AG10803 (cell line): ENCODE measurements around the gene TFAP2D.

ENCODE experiments used
- DNase-seq: peaks from one replicate; pipeline ENCODE4 v3.0.0; 2010; ENCODE audit warnings: low read depth
- H3K4me3 ChIP-seq: 2 replicates; pipeline ENCODE4 v1.5.1; 2011; ENCODE audit warnings: mild to moderate bottlenecking, low read length, control low read depth
- CTCF ChIP-seq: conservative IDR thresholded peaks from 2 replicates; pipeline ENCODE4 v1.5.1; 2011; ENCODE audit warnings: mild to moderate bottlenecking, low read length, control low read depth, inconsistent platforms

Gene TFAP2D

DNA sequence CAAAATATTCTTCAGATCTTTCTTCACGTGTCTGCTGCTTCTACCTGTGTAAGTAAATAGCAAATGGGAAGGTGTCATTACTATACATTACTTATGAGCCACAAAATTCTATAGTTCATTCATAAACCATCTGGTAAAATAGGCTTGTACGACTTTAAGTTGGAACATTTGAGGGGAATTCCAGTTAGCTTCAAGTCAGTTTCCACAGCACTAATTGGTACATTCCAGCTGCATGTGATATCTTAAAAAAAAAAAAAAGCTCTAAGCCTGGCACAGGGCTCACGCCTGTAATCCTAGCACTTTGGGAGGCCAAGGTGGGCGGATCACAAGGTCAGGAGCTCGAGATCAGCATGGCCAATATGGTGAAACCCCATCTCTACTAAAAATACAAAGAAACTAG is 82.2 kb downstream of the TFAP2D start:
- no peak for TF ChIP-seq CTCF
- H3K4me3 ChIP-seq = no peak overlapping the region
- no peak for DNase-seq

- TF ChIP-seq CTCF = no peak
- no peak for DNase-seq
Observed at GRCh38 chr6:50804283-50804682, 91.0 kb downstream of the TFAP2D start.

DNA sequence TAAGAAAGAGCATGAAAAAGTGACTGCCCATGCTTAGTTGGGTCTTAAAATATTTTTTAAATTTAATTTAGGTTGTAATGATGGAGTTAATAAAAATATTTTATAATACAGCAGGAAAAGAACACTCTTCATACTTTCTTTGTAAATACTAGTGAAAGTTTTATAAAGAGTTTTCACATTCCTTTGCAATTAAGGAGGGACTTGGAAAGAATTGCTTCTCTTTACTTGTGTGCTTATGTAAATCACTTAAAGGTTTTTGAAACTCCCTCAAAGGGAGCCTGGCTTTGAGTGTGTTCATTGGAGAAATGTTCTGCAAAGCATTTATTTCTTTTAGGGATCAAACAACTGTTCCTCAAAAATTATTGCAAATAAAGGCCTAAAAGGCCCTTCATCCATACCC is 93.7 kb downstream of the TFAP2D start:
- no peak for TF ChIP-seq CTCF
- DNase-seq = no peak
- no peak overlapping the region for H3K4me3 ChIP-seq

More at GRCh38 chr6:50804283-50804682, 91.0 kb downstream of the TFAP2D start:
- no peak overlapping the region for H3K4me3 ChIP-seq

DNA sequence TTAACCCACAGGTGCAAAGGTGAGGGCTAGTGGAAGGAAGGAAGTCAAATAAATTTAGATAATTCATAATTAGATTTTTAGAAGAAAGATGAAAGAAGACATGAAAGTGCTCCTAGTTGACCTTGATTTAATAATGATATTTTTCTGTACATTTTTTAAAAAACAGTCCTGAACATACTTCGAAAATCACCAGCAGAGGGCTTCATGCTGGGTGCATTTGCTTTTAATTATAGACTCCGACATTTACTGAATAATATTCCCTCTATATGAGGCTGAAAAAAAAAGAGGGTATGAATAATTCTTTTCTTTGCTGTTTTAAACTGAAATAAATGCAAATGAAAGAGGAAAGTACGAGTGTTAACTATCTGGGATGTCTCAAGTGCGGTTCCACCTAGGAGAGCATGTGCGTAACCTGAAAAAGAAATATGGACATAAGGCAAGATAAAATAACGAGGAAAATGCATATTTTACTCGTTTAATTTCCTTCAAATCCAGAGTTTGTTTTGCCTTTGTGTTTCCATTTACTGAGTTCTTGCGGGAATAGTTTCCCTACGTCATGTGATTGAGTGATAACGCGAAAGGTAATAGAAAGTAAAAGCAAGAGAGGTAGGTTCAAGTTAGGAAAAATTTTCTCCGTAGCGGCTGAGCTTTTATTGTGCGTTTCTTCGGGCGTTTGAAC is 102.2 kb downstream of the TFAP2D start:
- peak; percentile 14 for DNase-seq
- peak overlapping the region; percentile 66 for H3K4me3 ChIP-seq
- peak; percentile 60 for TF ChIP-seq CTCF

DNA sequence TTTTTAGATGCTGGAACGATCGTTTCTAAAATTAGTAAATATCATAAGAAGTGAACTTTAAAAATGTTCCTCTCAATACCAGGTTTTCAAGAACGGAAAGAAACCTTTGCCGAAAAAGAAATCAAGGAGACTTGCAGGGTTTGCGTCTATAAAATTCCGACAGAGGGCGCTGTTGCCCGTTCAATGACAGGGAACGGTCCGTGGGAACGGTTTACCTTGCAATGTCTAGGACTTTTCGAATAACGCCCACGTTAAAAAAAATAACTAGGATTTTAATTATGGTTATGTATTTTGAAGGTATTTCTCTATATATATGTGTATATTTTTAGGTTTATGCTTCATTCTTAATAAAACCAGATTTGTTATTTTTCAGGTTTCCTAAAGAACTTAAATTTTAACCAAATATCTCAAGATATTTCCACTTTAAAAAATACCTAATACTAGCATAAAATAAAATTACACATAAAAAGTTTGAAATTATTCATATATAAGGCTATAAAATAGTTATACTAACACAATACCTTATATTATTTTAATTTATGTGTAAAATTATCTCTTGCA is 102.9 kb downstream of the TFAP2D start:
- DNase-seq = peak; percentile 59
- peak; percentile 90 for TF ChIP-seq CTCF
- peak overlapping the region; percentile 66 for H3K4me3 ChIP-seq

GRCh38 chr6:50816947-50817645 is 103.8 kb downstream of the TFAP2D start:
- DNase-seq = no peak
- TF ChIP-seq CTCF = no peak
- no peak overlapping the region for H3K4me3 ChIP-seq

DNA sequence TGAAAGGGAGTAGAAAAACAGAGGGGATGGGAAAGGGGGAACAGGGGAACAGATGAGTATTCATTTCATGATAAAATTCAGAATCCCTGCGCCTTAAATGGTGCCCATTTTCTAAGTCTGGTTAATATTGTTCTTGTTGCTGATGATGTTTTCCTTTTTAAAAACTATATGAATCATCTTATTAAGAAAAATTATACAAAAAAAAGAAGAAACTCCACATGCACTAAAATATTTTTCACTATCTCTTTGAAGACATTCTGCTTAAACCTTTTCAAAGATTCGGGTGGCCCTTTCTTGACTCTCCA is 104.3 kb downstream of the TFAP2D start:
- DNase-seq = no peak
- TF ChIP-seq CTCF = no peak
- H3K4me3 ChIP-seq = no peak overlapping the region
